Caco-2 (cell line): Measurements from ENCODE around the gene TJAP1. TPM values are rescaled to one million over a fixed set of nuclear protein-coding genes. Genes with fewer than 3 reads are reported as not detected.

Source experiments
- BruUV-seq: library from RNA; stranded (reverse); fragments of 400-500 nt; replicated peaks from 2 replicates; lab custom pipeline; 2021; lab: Mats Ljungman, UMichigan
- CTCF ChIA-PET: fragments of 300-600 bp; sonication (Branson Sonifier 250); formaldehyde crosslinking; loops from one replicate; lab custom pipeline; 2022; ENCODE audit warnings: antibody characterized with exemption; lab: Charles Lee
- POLR2A ChIA-PET: fragments of 300-600 bp; sonication (Branson Sonifier 250); formaldehyde crosslinking; loops from one replicate; lab custom pipeline; 2022; ENCODE audit warnings: antibody characterized with exemption; lab: Charles Lee
- DNase-seq, 2 experiments: peaks; one replicate each; pipeline versions ENCODE4 v3.0.0 to v3.0.0-alpha.2; 2020 to 2022
- H3K27me3 ChIP-seq: replicated peaks from 2 replicates; pipeline ENCODE4 v1.6.0; 2011; ENCODE audit warnings: low read length; ENCODE audit not compliant: control insufficient read depth, insufficient read depth
- H3K36me3 ChIP-seq: 2 replicates; pipeline ENCODE4 v1.5.1; 2011; ENCODE audit warnings: low read length; ENCODE audit not compliant: control insufficient read depth, insufficient read depth
- H3K4me1 ChIP-seq: fragments of 250-450 bp; sonication (Bioruptor Pico); 2 replicates; pipeline ENCODE4 v1.5.1; 2020; ENCODE audit warnings: mild to moderate bottlenecking
- H3K4me3 ChIP-seq: 2 replicates; pipeline ENCODE4 v1.5.1; 2011; ENCODE audit warnings: low read depth, mild to moderate bottlenecking, control low read depth, low read length
- H3K9me3 ChIP-seq: fragments of 250-450 bp; sonication (Bioruptor Pico); 2 replicates; pipeline ENCODE4 v1.5.1; 2020; ENCODE audit warnings: mild to moderate bottlenecking, moderate library complexity
- H3K27ac Mint-ChIP-seq: one replicate; pipeline ENCODE4 v1.8.0; 2022; ENCODE audit warnings: mixed read lengths; ENCODE audit not compliant: unreplicated experiment
- H3K27me3 Mint-ChIP-seq: one replicate; pipeline ENCODE4 v1.8.0; 2022; ENCODE audit warnings: mixed read lengths; ENCODE audit not compliant: insufficient read depth, unreplicated experiment
- H3K36me3 Mint-ChIP-seq: one replicate; pipeline ENCODE4 v1.8.0; 2022; ENCODE audit warnings: mild to moderate bottlenecking, mixed read lengths; ENCODE audit not compliant: insufficient read depth, unreplicated experiment
- H3K4me1 Mint-ChIP-seq: one replicate; pipeline ENCODE4 v1.8.0; 2022; ENCODE audit warnings: low read depth, mixed read lengths; ENCODE audit not compliant: unreplicated experiment
- H3K4me3 Mint-ChIP-seq: one replicate; pipeline ENCODE4 v1.8.0; 2022; ENCODE audit warnings: mild to moderate bottlenecking, moderate library complexity, mixed read lengths; ENCODE audit not compliant: unreplicated experiment
- H3K9me3 Mint-ChIP-seq: one replicate; pipeline ENCODE4 v1.8.0; 2022; ENCODE audit warnings: mixed read lengths; ENCODE audit not compliant: unreplicated experiment
- CTCF ChIP-seq, 2 experiments: fragments of 200-600 bp in 1 of 2; IDR thresholded peaks; 1 replicate in 1 of 2; 2 replicates in 1 of 2; pipeline versions ENCODE4 v1.5.1 to v1.8.0; 2011 to 2022; ENCODE audit warnings: antibody characterized with exemption in 1 of 2, control low read depth in 1 of 2, inconsistent platforms in 1 of 2, low read depth in 1 of 2, low read length in 1 of 2, mild to moderate bottlenecking in 1 of 2, moderate library complexity in 1 of 2; ENCODE audit not compliant: insufficient read depth in 1 of 2, severe bottlenecking in 1 of 2, unreplicated experiment in 1 of 2
- intact Hi-C: fragments of 100-400 bp; cut with micrococcal nuclease; formaldehyde crosslinking; loops from one replicate; pipeline ENCODE4 v1.10.0; 2022; ENCODE audit not compliant: unreplicated experiment
- total RNA-seq: library from RNA; stranded (reverse); gene quantifications from 2 replicates; pipeline ENCODE4 v1.2.3, GENCODE V29; 2022

The TJAP1 gene
- total RNA-seq, 1 experiment from 2014 or later, result 34.0 TPM

DNA sequence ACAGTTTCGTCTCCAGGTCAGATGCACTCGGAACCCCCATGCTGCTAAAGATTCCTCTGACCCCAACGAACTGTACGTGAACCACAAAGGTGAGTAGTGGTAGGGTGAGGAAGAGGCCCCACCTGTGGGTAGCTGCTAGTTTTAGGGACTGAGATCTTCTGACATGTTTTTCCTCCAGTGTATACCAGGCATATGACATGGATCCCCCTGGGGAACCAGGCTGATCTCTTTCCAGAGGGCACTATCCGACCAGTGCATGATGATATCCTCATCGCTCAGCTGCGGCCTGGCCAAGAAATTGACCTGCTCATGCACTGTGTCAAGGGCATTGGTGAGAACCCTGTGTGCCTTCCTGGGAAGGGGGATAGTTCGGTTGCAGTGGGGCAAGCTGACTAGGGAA, 42.7 kb downstream of the TJAP1 start:
- DNase-seq, result no peak

GRCh38 chr6:43521836-43522235, 44.5 kb downstream of the TJAP1 start:
- peaks cover 17% of the 10 kb centered on the region for H3K4me1 ChIP-seq
- H3K9me3 Mint-ChIP-seq, result no peaks in the 10 kb centered on the region
- TF ChIP-seq CTCF (IDR thresholded peaks at IDR 0.05; ENCODE audit: insufficient read depth in 1 of 2, low read depth in 1 of 2, low read length in 1 of 2, severe bottlenecking in 1 of 2, unreplicated experiment in 1 of 2), result no peak
- no peaks in the 10 kb centered on the region for H3K27me3 Mint-ChIP-seq
- H3K36me3 Mint-ChIP-seq, result peaks cover 46% of the 10 kb centered on the region
- no peak for DNase-seq
- no peak overlapping the region for H3K4me3 Mint-ChIP-seq
- POLR2A ChIA-PET, result no interaction called here
- peaks cover 9% of the 10 kb centered on the region for H3K4me1 Mint-ChIP-seq
- no peak overlapping the region for H3K27ac Mint-ChIP-seq
- H3K36me3 ChIP-seq, result peaks cover 5% of the 10 kb centered on the region
- H3K9me3 ChIP-seq, result no peaks in the 10 kb centered on the region
- H3K27me3 ChIP-seq, result no peaks in the 10 kb centered on the region
- no TSS peak for BruUV-seq
- intact Hi-C loops, result no loop called here
- CTCF ChIA-PET, result no interaction called here
- no peak overlapping the region for H3K4me3 ChIP-seq

More for the DNA sequence above, 42.7 kb downstream of the TJAP1 start:
- H3K9me3 ChIP-seq, result no peaks in the 10 kb centered on the region
- H3K4me1 ChIP-seq, result peaks cover 17% of the 10 kb centered on the region
- no peaks in the 10 kb centered on the region for H3K27me3 ChIP-seq
- H3K4me3 ChIP-seq, result no peak overlapping the region
- H3K27me3 Mint-ChIP-seq, result no peaks in the 10 kb centered on the region
- peaks cover 13% of the 10 kb centered on the region for H3K4me1 Mint-ChIP-seq
- POLR2A ChIA-PET, result interaction anchor here (0.6 kb wide), 1 partner anchor 17 kb away, joined by 7 read pairs; no protein-coding TSS in a partner anchor
- H3K9me3 Mint-ChIP-seq, result no peaks in the 10 kb centered on the region
- peaks cover 6% of the 10 kb centered on the region for H3K36me3 ChIP-seq
- peaks cover 28% of the 10 kb centered on the region for H3K36me3 Mint-ChIP-seq
- no TSS peak for BruUV-seq
- H3K4me3 Mint-ChIP-seq, result no peak overlapping the region
- no peak for TF ChIP-seq CTCF (IDR thresholded peaks at IDR 0.05; ENCODE audit: insufficient read depth in 1 of 2, low read depth in 1 of 2, low read length in 1 of 2, severe bottlenecking in 1 of 2, unreplicated experiment in 1 of 2)
- intact Hi-C loops, result no loop called here
- no peak overlapping the region for H3K27ac Mint-ChIP-seq
- CTCF ChIA-PET, result interaction anchor here (0.5 kb wide), 1 partner anchor 65 kb away, joined by 3 read pairs; the partner anchor contains the start of gene DLK2

- BruUV-seq, result TSS peak; percentile 29
- intact Hi-C loops, result no loop called here
- DNase-seq, result no peak
- H3K4me1 Mint-ChIP-seq, result peaks cover 9% of the 10 kb centered on the region
- peaks cover 17% of the 10 kb centered on the region for H3K4me1 ChIP-seq
- no peaks in the 10 kb centered on the region for H3K9me3 ChIP-seq
- H3K36me3 Mint-ChIP-seq, result peaks cover 55% of the 10 kb centered on the region
- no peaks in the 10 kb centered on the region for H3K27me3 ChIP-seq
- ChIA-PET POLR2A (no interaction called here), CTCF (no interaction called here)
- no peaks in the 10 kb centered on the region for H3K27me3 Mint-ChIP-seq
- H3K36me3 ChIP-seq, result peaks cover 5% of the 10 kb centered on the region
- no peak for TF ChIP-seq CTCF (IDR thresholded peaks at IDR 0.05; ENCODE audit: insufficient read depth in 1 of 2, low read depth in 1 of 2, low read length in 1 of 2, severe bottlenecking in 1 of 2, unreplicated experiment in 1 of 2)
- no peak overlapping the region for H3K4me3 ChIP-seq
- H3K9me3 Mint-ChIP-seq, result no peaks in the 10 kb centered on the region
- H3K27ac Mint-ChIP-seq, result no peak overlapping the region
- no peak overlapping the region for H3K4me3 Mint-ChIP-seq
These were observed 45.3 kb downstream of the TJAP1 start for GRCh38 chr6:43522547-43523261.
